ENCODE measurements around the gene FMNL2.

The FMNL2 gene

GRCh38 chr2:152452256-152452973, 117.4 kb downstream of the FMNL2 start:
- DNase-seq: no peak

- DNase-seq: no peak
Observed at GRCh38 chr2:152453129-152453911, 118.3 kb downstream of the FMNL2 start.

- DNase-seq: no peak
Observed at GRCh38 chr2:152454371-152454770, 119.4 kb downstream of the FMNL2 start.

- DNase-seq: no peak
Observed at GRCh38 chr2:152454960-152455359, 120.0 kb downstream of the FMNL2 start.

GRCh38 chr2:152455738-152456137, 120.8 kb downstream of the FMNL2 start:
- no peak for DNase-seq

GRCh38 chr2:152456262-152456661, 121.3 kb downstream of the FMNL2 start:
- DNase-seq: no peak

- no peak for DNase-seq
Observed at GRCh38 chr2:152458441-152458940, 123.5 kb downstream of the FMNL2 start.

GRCh38 chr2:152459091-152459490, 124.1 kb downstream of the FMNL2 start:
- DNase-seq: no peak

GRCh38 chr2:152460567-152460966, 125.6 kb downstream of the FMNL2 start:
- no peak for DNase-seq

- no peak for DNase-seq
Observed at GRCh38 chr2:152462120-152462519, 127.1 kb downstream of the FMNL2 start.

- no peak for DNase-seq
Observed at GRCh38 chr2:152462779-152463178, 127.8 kb downstream of the FMNL2 start.

GRCh38 chr2:152464851-152465470, 130.0 kb downstream of the FMNL2 start:
- DNase-seq: no peak

- DNase-seq: no peak
Observed at GRCh38 chr2:152465541-152465940, 130.6 kb downstream of the FMNL2 start.

- no peak for DNase-seq
Observed at GRCh38 chr2:152466041-152466440, 131.1 kb downstream of the FMNL2 start.

GRCh38 chr2:152466980-152467676, 132.2 kb downstream of the FMNL2 start:
- no peak for DNase-seq

GRCh38 chr2:152467677-152468410, 132.9 kb downstream of the FMNL2 start:
- DNase-seq: no peak

- DNase-seq: peak in 1 of 5 donors; percentile 16
Observed at GRCh38 chr2:152468899-152469692, 134.1 kb downstream of the FMNL2 start.

GRCh38 chr2:152470861-152471854, 136.2 kb downstream of the FMNL2 start:
- DNase-seq: no peak

- no peak for DNase-seq
Observed at GRCh38 chr2:152472481-152472887, 137.5 kb downstream of the FMNL2 start.

Measured in T-helper 1 cell (primary cell).